ENCODE data around the gene PTGES3L.

PTGES3L gene

GRCh38 chr17:42979511-42980273 is at the start of gene PTGES3L:
PTGES3L (minus strand) TSS chr17:42980080; CDS start chr17:42980053, 27 bp downstream.
- no peak for DNase-seq (ENCODE audit: low read depth)

DNA sequence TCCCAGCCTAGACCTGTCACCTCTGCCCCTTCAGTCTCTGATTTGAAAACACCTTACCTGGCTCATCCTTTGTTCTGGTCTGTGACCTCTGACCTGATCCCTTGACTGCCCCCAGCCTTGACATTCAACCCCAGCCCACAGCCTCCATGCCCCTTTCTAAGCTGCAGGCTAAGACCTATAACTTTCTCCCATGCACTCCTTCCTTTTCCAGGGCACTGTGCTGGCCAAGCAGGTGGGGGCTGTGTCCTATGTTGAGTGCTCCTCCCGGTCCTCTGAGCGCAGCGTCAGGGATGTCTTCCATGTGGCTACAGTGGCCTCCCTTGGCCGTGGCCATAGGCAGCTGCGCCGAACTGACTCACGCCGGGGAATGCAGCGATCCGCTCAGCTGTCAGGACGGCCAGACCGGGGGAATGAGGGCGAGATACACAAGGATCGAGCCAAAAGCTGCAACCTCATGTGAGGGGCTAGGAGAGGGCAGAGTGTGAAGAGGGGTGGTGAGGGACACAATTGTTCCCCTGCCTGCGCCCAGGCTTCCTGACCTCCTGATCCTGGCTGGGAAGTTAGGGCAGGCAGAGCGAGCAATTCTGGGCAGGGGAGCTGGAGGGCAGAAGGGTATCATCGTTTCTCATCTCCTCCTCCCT is 48.5 kb upstream of the PTGES3L start:
- no peak for DNase-seq (ENCODE audit: low read depth)

GRCh38 chr17:43027091-43028032 is 47.5 kb upstream of the PTGES3L start:
- DNase-seq (ENCODE audit: low read depth): no peak

DNA sequence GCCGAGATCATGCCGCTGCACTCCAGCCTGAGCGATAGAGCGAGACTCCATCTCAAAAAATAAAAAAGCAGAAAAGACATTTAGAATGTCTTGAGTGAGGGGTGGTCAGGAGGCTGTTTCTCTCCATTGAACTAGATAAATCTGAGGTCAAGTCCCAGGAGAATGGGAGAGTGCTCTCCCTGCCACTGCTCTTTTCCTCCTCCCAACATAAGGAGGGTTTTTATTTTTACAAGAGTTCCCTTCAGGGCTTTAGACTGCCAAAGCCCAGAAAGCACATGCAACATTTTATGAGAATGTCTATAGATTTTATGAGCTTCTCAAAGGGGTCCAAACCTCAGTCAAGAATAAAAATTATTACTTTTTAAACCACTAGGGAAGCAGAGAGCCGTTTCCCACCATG is 46.7 kb upstream of the PTGES3L start:
- no peak for DNase-seq (ENCODE audit: low read depth)

DNA sequence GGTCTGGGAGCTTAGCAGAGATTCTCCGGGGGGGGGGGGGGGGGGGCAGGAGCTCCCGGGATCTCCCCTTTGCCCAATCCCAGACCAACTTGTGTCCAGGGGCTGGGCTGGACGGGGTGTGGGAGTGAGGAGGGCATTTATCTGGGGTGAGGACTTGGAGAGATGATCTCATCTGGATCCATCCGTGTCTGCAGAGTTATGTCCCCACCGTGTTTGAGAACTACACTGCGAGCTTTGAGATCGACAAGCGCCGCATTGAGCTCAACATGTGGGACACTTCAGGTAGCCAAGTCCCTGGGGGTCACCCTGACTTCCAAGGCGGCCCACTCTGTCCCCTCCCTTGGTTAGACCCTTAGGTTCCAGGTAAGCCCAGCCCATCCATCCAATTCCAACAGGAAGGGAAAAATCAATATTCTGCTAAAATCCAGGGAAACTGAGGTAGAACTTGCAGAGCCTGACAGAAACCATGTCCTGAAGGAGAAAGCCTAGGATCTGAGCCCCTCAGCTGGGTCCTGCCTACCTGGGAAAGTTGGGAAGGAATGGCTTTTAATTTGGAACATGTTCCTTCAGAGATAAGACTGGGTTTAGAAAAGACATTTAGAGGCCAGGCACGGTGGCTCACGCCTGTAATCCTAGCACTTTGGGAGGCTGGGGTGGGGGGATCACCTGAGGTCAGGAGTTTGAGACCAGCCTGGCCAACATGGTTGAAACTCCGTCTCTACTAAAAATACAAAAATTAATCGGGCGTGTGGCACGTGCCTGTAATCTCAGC is 46.1 kb upstream of the PTGES3L start:
- no peak for DNase-seq (ENCODE audit: low read depth)

GRCh38 chr17:43025290-43025657 is 45.4 kb upstream of the PTGES3L start:
- no peak for DNase-seq (ENCODE audit: low read depth)

GRCh38 chr17:43024407-43025289 is 44.8 kb upstream of the PTGES3L start, which contains the start of gene RND2:
RND2 (plus strand) TSS chr17:43025231; CDS start chr17:43025348, 117 bp downstream.
- DNase-seq (ENCODE audit: low read depth): peak; percentile 67

- peak; percentile 61 for DNase-seq (ENCODE audit: low read depth)
These were observed 42.0 kb upstream of the PTGES3L start, which contains the start of gene VAT1 for GRCh38 chr17:43021741-43022512. VAT1 (minus strand) TSS chr17:43022385; CDS start chr17:43022322, 63 bp downstream.

- DNase-seq (ENCODE audit: low read depth): peak; percentile 34
These were observed 41.2 kb upstream of the PTGES3L start for GRCh38 chr17:43020789-43021740.

GRCh38 chr17:43020030-43020621 is 40.2 kb upstream of the PTGES3L start:
- DNase-seq (ENCODE audit: low read depth): no peak

- DNase-seq (ENCODE audit: low read depth): no peak
These were observed 39.5 kb upstream of the PTGES3L start for GRCh38 chr17:43019418-43019817.

- no peak for DNase-seq (ENCODE audit: low read depth)
These were observed 39.1 kb upstream of the PTGES3L start for GRCh38 chr17:43018932-43019331.

DNA sequence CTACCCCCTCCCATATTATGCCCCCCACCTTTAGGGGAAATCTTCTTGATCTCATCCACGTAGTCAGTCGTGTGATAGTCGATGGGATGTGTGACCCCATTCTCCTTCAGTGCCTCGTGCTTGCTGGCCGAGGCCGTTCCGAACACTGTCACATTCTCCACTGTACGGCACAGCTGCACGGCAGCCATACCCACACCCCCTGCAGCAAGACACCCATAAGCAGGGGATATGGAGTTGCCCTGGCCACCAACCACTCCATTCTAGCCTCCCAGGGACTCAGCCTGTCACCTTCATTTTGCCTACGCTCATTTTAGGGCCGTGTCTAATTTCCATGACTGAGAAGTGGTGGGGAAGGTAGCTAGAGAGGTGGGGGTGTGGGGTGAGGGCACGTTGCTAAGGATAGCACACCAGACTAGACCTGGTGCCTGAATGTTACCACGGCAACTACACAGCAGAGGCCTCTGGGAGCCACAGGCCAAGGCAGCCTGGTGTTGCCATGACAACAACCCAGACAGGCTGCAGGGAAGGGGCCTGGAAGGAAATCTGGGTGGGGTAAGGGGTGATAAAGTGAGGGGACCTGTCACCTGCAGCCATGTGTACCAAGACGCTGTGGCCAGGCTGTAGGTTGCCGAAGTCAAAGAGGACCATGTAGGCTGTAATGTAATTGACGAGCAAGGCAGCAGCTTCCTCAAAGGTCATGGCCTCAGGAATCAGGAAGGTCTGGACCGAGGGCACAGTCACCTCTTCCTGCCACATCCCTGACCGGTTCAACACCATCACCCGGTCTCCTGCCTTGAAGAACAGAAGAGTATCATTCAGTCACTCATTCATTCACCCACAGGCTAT is 38.4 kb upstream of the PTGES3L start:
- DNase-seq (ENCODE audit: low read depth): no peak

DNA sequence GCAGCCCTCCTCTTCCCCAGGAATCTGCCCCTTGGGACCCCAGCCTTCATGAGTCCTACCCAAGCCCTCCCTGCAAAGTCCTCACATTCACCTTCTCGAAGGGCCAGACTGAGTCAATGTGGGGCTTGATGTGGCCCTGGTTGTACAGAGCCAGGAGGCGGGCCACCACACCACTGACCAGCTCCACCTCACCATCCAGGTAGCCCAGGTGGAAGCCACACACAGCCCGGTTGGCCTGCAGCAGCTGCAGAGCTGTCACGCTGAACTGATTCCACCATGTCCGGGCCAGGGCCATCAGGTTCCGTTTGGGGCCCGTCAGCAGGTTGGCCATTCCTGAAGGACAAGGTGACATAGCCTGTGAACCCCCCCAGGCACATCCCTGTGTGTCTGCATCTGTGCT is 36.3 kb upstream of the PTGES3L start:
- DNase-seq (ENCODE audit: low read depth): no peak

GRCh38 chr17:43015579-43015978 is 35.7 kb upstream of the PTGES3L start:
- DNase-seq (ENCODE audit: low read depth): no peak

- DNase-seq (ENCODE audit: low read depth): no peak
These were observed 35.0 kb upstream of the PTGES3L start for GRCh38 chr17:43014649-43015542.
